ENCODE data around the gene PCBD1. TPM values are rescaled to one million over a fixed set of nuclear protein-coding genes. Genes with fewer than 3 reads are reported as not detected.

PCBD1 gene
- total RNA-seq, 1 experiment from 2014 or later: 52.4 TPM

DNA sequence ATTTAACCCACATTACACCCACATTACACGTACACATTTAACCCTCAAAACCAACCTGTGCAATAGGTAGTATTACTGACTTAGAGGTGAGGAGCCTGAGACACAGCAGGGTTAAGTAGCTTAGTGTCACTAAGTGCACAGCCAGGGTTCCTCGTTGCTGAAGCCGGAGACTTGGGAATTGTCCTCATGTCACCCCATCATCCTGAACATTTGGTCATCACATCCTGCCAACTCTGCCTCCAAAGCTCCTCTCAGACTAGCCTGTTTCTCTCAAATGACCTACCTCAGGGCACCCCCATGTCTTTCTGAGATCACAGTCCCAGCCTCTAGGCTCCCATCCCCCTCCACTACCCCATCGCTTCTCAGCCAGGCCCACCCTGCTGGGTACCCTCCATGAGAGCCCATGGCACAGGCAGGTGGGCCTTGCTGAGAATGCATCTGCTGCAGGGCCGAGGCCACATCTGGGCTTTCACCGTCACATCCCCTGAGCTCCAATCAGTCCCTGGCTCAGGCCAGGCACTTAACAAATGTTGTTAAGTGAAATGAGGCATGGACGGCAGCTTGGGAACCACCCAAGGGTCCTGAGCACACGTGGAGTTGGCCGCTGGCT is 21.1 kb upstream of the PCBD1 start:
- DNase-seq (ENCODE audit: unreplicated experiment): no peak
- no peak for TF ChIP-seq CTCF (IDR thresholded peaks at IDR 0.05; ENCODE audit: unreplicated experiment)
- no peaks in the 10 kb centered on the region for H3K36me3 Mint-ChIP-seq (ENCODE audit: insufficient read depth, unreplicated experiment)
- H3K27ac Mint-ChIP-seq (ENCODE audit: low read depth, unreplicated experiment): no peak overlapping the region
- BruUV-seq (replicated peaks): no TSS peak
- H3K4me1 Mint-ChIP-seq (ENCODE audit: insufficient read depth, unreplicated experiment): no peaks in the 10 kb centered on the region
- POLR2A ChIA-PET: no interaction called here
- no peak overlapping the region for H3K4me3 Mint-ChIP-seq (ENCODE audit: unreplicated experiment)
- intact Hi-C loops (cut with micrococcal nuclease): no loop called here
- H3K27me3 Mint-ChIP-seq (ENCODE audit: insufficient read depth, unreplicated experiment): peaks cover 84% of the 10 kb centered on the region
- CTCF ChIA-PET: interaction anchor here (1.5 kb wide), 1 partner anchor 16 kb away, joined by 7 read pairs; no protein-coding TSS in a partner anchor
- H3K9me3 Mint-ChIP-seq (ENCODE audit: unreplicated experiment): no peaks in the 10 kb centered on the region

- ChIA-PET POLR2A (no interaction called here), CTCF (interaction anchor here (0.6 to 7.4 kb wide), 5 partner anchors 10 to 458 kb away, joined by 3 to 72 read pairs (median 4); no protein-coding TSS in a partner anchor)
- no peak for TF ChIP-seq CTCF (IDR thresholded peaks at IDR 0.05; ENCODE audit: unreplicated experiment)
- no peaks in the 10 kb centered on the region for H3K4me1 Mint-ChIP-seq (ENCODE audit: insufficient read depth, unreplicated experiment)
- H3K27ac Mint-ChIP-seq (ENCODE audit: low read depth, unreplicated experiment): no peak overlapping the region
- BruUV-seq (replicated peaks): no TSS peak
- no peak for DNase-seq (ENCODE audit: unreplicated experiment)
- no peak overlapping the region for H3K4me3 Mint-ChIP-seq (ENCODE audit: unreplicated experiment)
- H3K36me3 Mint-ChIP-seq (ENCODE audit: insufficient read depth, unreplicated experiment): no peaks in the 10 kb centered on the region
- H3K9me3 Mint-ChIP-seq (ENCODE audit: unreplicated experiment): no peaks in the 10 kb centered on the region
- intact Hi-C loops (cut with micrococcal nuclease): no loop called here
- H3K27me3 Mint-ChIP-seq (ENCODE audit: insufficient read depth, unreplicated experiment): peaks cover 80% of the 10 kb centered on the region
Observed at GRCh38 chr10:70908406-70909296, 20.3 kb upstream of the PCBD1 start.

DNA sequence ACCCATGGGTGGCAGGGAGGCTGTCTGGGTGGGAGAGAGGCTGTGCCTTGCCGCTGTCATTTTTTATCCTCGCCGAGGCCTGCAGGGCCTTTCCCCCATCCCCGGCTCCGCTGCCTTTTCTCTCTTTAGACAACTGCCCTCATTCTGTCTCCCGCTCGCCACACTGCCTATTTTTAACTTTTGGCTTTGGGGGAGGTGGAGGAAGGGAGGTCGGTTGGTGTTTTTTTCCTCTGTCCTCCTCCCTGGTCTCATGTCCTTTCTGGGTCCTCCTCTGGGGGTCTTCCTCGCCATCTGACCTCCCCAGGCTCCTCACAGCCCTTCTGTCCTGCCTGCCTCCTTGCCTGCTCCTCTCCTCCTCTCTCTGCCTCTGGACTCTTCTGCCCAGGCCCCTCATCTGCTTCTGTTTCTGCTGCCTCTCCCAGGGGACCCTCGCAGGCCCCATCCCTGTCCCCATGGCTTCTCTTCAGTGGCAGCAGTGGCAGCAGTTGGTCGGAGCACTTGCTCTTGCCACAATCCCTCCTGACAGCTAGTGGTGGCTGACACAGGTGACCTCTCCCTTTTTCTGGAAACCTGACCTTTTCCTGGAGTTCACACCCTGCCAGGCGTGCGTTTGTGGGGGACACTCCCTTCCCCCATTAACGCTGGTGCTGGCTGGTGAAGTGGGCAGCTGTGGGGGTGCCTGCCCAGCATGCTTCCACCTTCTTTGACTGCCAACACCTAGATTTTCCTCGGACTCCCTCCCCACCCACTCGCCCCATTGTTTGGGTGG is 19.5 kb upstream of the PCBD1 start:
- no TSS peak for BruUV-seq (replicated peaks)
- Mint-ChIP-seq H3K27ac (ENCODE audit: low read depth, unreplicated experiment) (no peak overlapping the region), H3K27me3 (ENCODE audit: insufficient read depth, unreplicated experiment) (peaks cover 80% of the 10 kb centered on the region), H3K4me1 (ENCODE audit: insufficient read depth, unreplicated experiment) (no peaks in the 10 kb centered on the region), H3K4me3 (ENCODE audit: unreplicated experiment) (no peak overlapping the region), H3K36me3 (ENCODE audit: insufficient read depth, unreplicated experiment) (no peaks in the 10 kb centered on the region), H3K9me3 (ENCODE audit: unreplicated experiment) (no peaks in the 10 kb centered on the region)
- no peak for TF ChIP-seq CTCF (IDR thresholded peaks at IDR 0.05; ENCODE audit: unreplicated experiment)
- no peak for DNase-seq (ENCODE audit: unreplicated experiment)
- intact Hi-C loops (cut with micrococcal nuclease): no loop called here
- ChIA-PET CTCF (interaction anchor here (0.6 to 7.4 kb wide), 4 partner anchors 9 to 459 kb away, joined by 3 to 72 read pairs (median 4); no protein-coding TSS in a partner anchor), POLR2A (no interaction called here)

Data from MCF 10A (cell line).